H1 (cell line): ENCODE results near the gene ANP32A. TPM values are rescaled to one million over a fixed set of nuclear protein-coding genes. Genes with fewer than 3 reads are reported as not detected.
A peak's percentile ranks its signal among the peaks of the same experiment; 100 is the strongest.

ENCODE experiments used
- CHD7 ChIP-seq: fragments of 300-600 bp; sonication (generic); IDR thresholded peaks from 2 replicates; pipeline ENCODE4 v1.7.1; 2012; ENCODE audit warnings: low read length, moderate library complexity, mild to moderate bottlenecking, inconsistent platforms; ENCODE audit not compliant: insufficient replicate concordance
- CREB1 ChIP-seq: IDR thresholded peaks from 2 replicates; pipeline ENCODE4 v1.6.1; 2012; ENCODE audit warnings: inconsistent platforms
- EZH2 ChIP-seq: fragments of 200-600 bp; sonication (generic); IDR thresholded peaks from 2 replicates; pipeline ENCODE4 v1.7.1; 2012; ENCODE audit warnings: low read depth, mild to moderate bottlenecking, moderate library complexity, low read length, inconsistent platforms; ENCODE audit not compliant: severe bottlenecking
- GTF2F1 ChIP-seq: IDR thresholded peaks from 2 replicates; pipeline ENCODE4 v1.6.1; 2012; ENCODE audit warnings: low read depth, low read length, improper control_type of control experiment, borderline replicate concordance
- HDAC2 ChIP-seq, 2 experiments: fragments of 300-600 bp in 1 of 2; sonication (generic) in 1 of 2; IDR thresholded peaks; 2 replicates each; pipeline ENCODE4 v1.6.1; 2011 to 2012; ENCODE audit warnings: low read depth in 2 of 2, low read length in 2 of 2, mild to moderate bottlenecking in 2 of 2, moderate library complexity in 2 of 2, borderline replicate concordance in 1 of 2, inconsistent platforms in 1 of 2
- KDM1A ChIP-seq: fragments of 200-600, 300-600 bp; sonication (generic); IDR thresholded peaks from 2 replicates; pipeline ENCODE4 v1.7.1; 2016; ENCODE audit warnings: mild to moderate bottlenecking, low read length, borderline replicate concordance
- KDM5A ChIP-seq: fragments of 200-600 bp; IDR thresholded peaks from 2 replicates; pipeline ENCODE4 v1.7.1; 2012; ENCODE audit warnings: mild to moderate bottlenecking, low read length, inconsistent platforms, mixed read lengths
- NRF1 ChIP-seq: IDR thresholded peaks from 2 replicates; pipeline ENCODE4 v1.6.1; 2011; ENCODE audit warnings: mild to moderate bottlenecking, low read depth, low read length, improper control_type of control experiment
- SIN3A ChIP-seq, 2 experiments: IDR thresholded peaks in 1 of 2; conservative IDR thresholded peaks in 1 of 2; 2 replicates each; pipeline ENCODE4 v1.6.1; 2011 to 2012; ENCODE audit warnings: low read length in 2 of 2, improper control_type of control experiment in 1 of 2, low read depth in 1 of 2, mild to moderate bottlenecking in 1 of 2
- SP1 ChIP-seq: IDR thresholded peaks from 2 replicates; pipeline ENCODE4 v1.6.1; 2011; ENCODE audit warnings: low read depth, low read length
- polyA plus RNA-seq, 7 experiments: library from polyadenylated mRNA; depleted of rRNA in 3 of 7; stranded (reverse) in 5 of 7; unstranded in 2 of 7; fragments of >200 nt in 5 of 7; fragments of 200-250 nt in 2 of 7; gene quantifications; 1 replicate in 5 of 7; 2 replicates in 1 of 7; 4 replicates in 1 of 7; pipeline versions ENCODE4 v1.2.1 to v1.2.3, GENCODE V29; 2011 to 2013; ENCODE audit warnings: missing spikeins in 2 of 7, mixed read lengths in 2 of 7
- total RNA-seq: library from RNA; stranded (reverse); fragmentation: NEBNext Ultra II Directional; extraction: Animal tissue kit (Norgen Biotek cat#: 25700); gene quantifications from 2 replicates; pipeline ENCODE4 v1.2.1, GENCODE V29; 2021

The ANP32A gene
- total and polyA plus RNA-seq, 2 of the 8 experiments (the other 6 are each of a cell fraction or from before 2014, with no cell fraction given), result 70.8 to 295 TPM

- TF ChIP-seq CHD7 (no peak), HDAC2 (IDR thresholded peaks at IDR 0.05; ENCODE audit: borderline replicate concordance in 1 of 2, low read depth in 2 of 2, low read length in 2 of 2) (no peak), NRF1 (no peak), SIN3A (conservative IDR thresholded peaks at IDR 0.05 in 1 of 2, IDR thresholded peaks at IDR 0.05 in 1 of 2; ENCODE audit: low read depth in 1 of 2, low read length in 2 of 2) (peak in 1 of 2 experiments; percentile 38; a peak in 1 of 4 replicates), EZH2 (no peak), KDM5A (no peak), CREB1 (no peak), GTF2F1 (no peak), SP1 (no peak), KDM1A (no peak)
Measured at GRCh38 chr15:68818066-68818768, 2.5 kb downstream of the ANP32A start (continued).
